ENCODE measurements around the gene FAM110D.

FAM110D gene

DNA sequence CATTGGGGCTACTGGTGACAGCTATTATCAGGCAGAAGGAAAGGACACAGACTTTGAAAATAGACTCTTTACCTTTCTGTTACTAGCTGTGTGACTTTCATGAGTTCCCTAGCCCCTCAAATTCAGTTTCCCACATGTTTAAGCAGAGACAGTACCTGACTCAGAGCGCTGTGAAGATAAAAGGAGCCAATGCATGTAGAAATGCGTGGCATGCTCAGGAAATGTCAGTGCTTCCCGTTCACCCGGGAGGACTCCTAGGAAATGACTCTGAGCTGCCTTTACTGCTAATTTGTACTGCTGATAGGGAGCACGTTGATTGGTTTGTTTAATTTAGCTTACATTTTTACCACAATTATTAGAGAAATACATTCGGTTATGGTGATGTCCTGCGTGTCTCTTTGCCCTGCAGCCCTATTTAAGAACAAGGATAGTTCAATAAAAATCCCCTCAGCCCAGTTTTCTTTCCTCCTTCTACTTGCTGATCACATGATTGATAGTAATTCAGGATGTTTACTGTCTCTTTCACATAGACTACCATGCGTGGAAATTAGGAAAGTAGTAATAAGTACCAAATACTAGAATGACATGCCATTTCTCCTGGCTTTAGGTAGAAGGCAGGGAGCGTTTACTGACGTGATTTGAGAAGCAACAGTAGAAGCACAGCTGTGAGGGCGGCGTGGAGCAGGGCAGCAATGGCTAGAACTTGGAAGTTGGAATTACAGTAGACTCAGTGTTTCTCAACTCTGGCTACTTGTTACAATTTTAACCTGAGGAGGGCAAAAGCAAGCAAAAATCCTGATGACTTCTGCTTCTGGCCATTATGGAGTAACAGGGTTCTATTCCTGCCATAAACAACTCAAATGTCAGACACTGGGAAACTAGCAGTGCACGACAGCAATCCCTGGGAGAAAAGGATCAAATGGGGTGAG is 31.4 kb upstream of the FAM110D start:
- DNase-seq (ENCODE audit: low read depth, low spot score), result no peak
- peak overlapping the region; percentile 54 for H3K27ac ChIP-seq

GRCh38 chr1:26129778-26130177 is 29.1 kb upstream of the FAM110D start:
- no peak for DNase-seq (ENCODE audit: low read depth, low spot score)
- H3K27ac ChIP-seq, result no peak overlapping the region

DNA sequence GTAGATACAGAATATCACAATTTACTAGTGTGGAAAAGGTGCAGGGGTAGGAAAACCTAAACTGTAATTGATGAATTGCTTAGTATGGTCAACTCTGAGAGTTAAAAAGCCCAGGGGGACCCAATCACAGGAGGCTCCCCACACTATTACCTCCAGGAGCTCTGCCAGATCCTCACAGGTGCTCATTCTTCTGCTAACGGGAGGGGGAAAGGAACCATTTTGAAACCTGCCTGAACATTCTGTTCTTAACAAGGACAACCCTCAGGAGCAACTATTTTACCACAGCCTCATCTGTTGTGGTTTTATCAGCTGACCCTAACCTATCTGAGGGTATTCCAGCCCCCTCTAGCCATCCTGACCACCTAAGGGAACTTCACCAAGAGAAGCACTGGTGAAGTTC is 28.2 kb upstream of the FAM110D start:
- no peak for DNase-seq (ENCODE audit: low read depth, low spot score)
- no peak overlapping the region for H3K27ac ChIP-seq

GRCh38 chr1:26132128-26132833 is 26.6 kb upstream of the FAM110D start:
- DNase-seq (ENCODE audit: low read depth, low spot score), result no peak
- no peak overlapping the region for H3K27ac ChIP-seq

DNA sequence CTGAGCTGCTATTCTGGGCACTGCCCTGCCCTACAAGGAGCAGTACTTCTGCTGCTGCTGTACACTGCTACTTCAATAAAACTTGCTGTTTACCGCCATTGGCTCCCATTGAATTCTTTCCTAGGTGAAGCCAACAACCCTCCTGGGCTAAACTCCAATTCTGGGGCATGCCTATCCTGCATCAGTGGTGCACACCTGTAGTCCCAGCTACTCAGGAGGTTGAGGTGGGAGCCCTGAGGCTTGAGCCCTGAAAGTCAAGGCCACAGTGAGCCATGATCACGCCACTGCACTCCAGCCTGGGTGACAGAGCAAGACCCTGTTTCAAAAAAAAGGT is 26.1 kb upstream of the FAM110D start:
- no peak for DNase-seq (ENCODE audit: low read depth, low spot score)
- no peak overlapping the region for H3K27ac ChIP-seq

GRCh38 chr1:26134466-26134865 is 24.4 kb upstream of the FAM110D start:
- no peak overlapping the region for H3K27ac ChIP-seq
- no peak for DNase-seq (ENCODE audit: low read depth, low spot score)

DNA sequence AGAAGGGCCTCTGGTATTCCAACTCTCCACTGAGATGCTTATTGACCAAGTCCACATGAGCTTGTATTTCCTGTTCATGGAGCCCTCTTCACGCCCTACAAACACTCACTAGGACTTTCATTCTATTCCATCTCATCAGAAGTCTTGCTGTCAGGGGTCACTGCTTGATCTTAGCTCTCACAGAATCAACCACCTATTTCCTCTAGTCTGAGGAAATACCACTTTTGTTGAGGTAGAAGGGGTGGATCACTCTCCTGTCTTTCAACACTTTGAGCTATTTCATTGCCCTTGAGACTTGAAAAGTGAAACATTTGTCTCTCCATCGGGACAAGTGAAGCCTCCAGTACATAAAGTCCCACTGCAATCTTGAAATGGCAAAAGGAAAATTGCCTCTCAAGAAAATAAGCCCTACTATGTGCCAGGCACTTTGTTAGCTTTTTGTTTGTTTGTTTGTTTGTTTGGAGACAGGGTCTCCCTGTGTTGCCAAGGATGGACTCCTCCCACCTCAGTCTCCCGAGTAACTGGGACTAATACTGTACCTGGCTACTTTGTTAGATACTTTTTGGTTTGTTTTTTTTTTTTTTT is 19.8 kb upstream of the FAM110D start:
- DNase-seq (ENCODE audit: low read depth, low spot score), result no peak
- H3K27ac ChIP-seq, result no peak overlapping the region

GRCh38 chr1:26142159-26142558 is 16.7 kb upstream of the FAM110D start:
- no peak for DNase-seq (ENCODE audit: low read depth, low spot score)
- no peak overlapping the region for H3K27ac ChIP-seq

- no peak overlapping the region for H3K27ac ChIP-seq
- no peak for DNase-seq (ENCODE audit: low read depth, low spot score)
Observed at GRCh38 chr1:26145041-26145959, 13.6 kb upstream of the FAM110D start.

DNA sequence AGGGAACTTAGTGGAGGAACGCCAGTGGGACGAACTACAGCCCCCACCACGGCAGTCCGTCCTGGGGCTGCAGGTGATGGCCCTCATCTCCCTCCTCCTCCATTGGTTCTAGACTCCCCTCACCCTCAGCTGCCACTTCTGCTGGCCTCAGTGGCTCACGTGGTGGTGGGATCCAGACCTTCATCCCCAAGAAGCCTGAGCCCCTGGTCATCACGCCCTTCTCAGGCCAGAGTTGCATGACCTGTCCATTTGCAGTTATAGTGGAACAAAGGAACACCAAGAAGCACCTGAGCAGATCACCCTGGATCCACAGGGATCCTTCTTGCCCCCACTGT is 13.0 kb upstream of the FAM110D start:
- no peak for DNase-seq (ENCODE audit: low read depth, low spot score)
- no peak overlapping the region for H3K27ac ChIP-seq

GRCh38 chr1:26148887-26149286 is 10.0 kb upstream of the FAM110D start:
- no peak overlapping the region for H3K27ac ChIP-seq
- no peak for DNase-seq (ENCODE audit: low read depth, low spot score)

DNA sequence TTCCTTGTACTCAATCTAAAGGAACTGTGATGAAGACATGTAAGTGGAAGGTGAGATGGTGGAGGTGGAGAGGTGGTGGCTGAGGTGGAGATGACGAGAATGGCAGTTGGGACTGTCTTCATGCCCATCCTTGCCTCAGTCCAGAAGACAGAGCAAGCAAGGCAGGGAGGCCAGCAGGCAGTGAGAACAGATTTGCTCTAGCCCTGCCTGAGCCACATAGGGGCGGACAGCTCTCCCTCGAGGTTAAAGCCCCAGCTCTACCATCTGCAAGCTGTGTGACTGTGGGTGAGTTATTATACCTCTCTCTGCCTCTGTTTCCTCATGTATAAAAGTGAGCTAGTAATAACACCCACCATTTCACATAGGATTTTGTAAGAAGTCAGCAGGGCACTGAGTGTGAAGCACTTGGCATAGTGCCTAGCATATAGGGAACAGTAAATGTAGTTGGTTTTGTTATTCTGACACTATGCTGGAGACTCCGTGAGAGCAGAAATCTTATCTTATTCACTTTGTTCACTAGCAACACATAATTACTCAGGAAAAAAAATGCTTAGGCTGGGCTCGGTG is 4.8 kb upstream of the FAM110D start:
- H3K27ac ChIP-seq, result no peak overlapping the region
- DNase-seq (ENCODE audit: low read depth, low spot score), result no peak

- DNase-seq (ENCODE audit: low read depth, low spot score), result no peak
- H3K27ac ChIP-seq, result no peak overlapping the region
Observed at GRCh38 chr1:26154750-26155149, 4.1 kb upstream of the FAM110D start.

DNA sequence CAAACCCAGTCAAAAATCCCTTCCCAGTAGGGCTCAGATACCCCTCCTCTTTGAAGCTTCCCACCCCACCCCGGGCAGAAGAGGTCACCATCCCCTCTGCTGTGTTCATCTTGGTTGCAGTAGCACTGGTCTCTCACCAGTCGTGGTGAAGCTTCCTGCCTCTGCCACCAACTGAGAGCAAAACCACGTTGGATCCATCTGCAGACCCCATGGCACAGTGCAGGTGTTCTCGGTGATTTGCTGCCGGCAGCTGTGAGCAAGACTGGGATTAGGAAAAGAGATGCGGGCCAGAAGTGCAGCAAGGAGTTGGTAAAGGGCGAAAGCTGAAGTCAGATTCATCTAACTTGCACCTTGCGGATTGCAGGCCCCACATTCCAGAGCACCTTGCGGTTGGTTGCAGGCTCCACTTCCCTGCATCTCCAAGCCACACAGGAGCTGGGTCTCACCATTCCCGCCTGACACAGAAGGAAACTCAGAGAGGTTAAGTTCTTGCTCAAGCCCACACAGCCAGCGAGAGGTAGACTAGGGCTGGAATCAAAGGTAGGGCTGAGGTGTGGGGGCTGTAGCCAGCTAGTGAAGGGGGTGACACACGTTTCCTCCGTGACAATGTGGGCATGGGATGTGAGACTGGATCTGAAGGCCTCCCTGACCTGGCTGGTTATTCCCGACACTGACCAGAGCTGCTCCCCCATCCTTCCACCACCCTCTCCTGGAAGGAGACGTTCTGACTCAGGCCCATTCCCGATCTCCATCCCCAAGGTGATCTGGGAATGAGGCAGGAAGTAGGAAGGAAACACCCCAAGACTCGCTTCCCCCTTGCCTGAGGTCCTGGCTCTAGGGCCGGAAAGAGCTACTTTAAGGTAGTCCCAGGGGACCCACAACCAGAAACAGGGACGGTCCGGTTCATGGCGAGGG is 3.3 kb upstream of the FAM110D start:
- H3K27ac ChIP-seq, result no peak overlapping the region
- DNase-seq (ENCODE audit: low read depth, low spot score), result no peak

- no peak overlapping the region for H3K27ac ChIP-seq
- DNase-seq (ENCODE audit: low read depth, low spot score), result no peak
Observed at GRCh38 chr1:26156285-26157038, 2.4 kb upstream of the FAM110D start.

- DNase-seq (ENCODE audit: low read depth, low spot score), result no peak
Observed at GRCh38 chr1:26158271-26158907, 490 bp upstream of the FAM110D start.

DNA sequence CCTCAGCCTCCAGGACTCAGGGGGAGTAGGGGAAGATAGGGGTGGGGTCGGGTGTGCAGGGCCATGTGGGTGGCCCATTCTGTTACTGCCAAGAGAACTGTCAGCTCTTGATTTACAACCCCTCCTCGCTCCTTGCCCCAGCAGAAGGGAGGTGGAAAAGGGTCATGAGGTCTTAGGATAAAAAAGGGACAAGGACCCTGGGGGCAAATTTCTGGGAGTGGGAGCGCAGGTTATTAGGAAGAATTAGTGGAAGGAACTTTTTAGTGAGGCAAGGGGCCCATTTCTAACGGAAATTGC is 812 bp downstream of the FAM110D start:
- no peak for DNase-seq (ENCODE audit: low read depth, low spot score)
- H3K27ac ChIP-seq, result no peak overlapping the region

More at GRCh38 chr1:26158271-26158907, 490 bp upstream of the FAM110D start:
- H3K27ac ChIP-seq, result no peak overlapping the region

All from epithelial cell of prostate (primary cell).